Tracheal epithelial cell (primary cell): ENCODE data around the gene ACOT6. TPM values are rescaled to one million over a fixed set of nuclear protein-coding genes. Genes with fewer than 3 reads are reported as not detected.

Experiments
- total RNA-seq: library from RNA; depleted of rRNA; stranded (reverse); fragments of >200 nt; gene quantifications from 2 replicates; pipeline ENCODE4 v1.2.1, GENCODE V29; 2014

Gene ACOT6, protein sequence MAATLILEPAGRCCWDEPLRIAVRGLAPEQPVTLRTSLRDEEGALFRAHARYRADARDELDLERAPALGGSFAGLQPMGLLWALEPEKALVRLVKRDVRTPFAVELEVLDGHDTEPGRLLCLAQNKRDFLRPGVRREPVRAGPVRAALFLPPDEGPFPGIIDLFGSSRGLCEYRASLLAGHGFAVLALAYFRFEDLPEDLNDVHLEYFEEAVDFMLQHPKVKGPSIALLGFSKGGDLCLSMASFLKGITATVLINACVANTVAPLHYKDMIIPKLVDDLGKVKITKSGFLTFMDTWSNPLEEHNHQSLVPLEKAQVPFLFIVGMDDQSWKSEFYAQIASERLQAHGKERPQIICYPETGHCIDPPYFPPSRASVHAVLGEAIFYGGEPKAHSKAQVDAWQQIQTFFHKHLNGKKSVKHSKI
- total RNA-seq = 0.24 and 0.43 TPM in 2 replicates

DNA sequence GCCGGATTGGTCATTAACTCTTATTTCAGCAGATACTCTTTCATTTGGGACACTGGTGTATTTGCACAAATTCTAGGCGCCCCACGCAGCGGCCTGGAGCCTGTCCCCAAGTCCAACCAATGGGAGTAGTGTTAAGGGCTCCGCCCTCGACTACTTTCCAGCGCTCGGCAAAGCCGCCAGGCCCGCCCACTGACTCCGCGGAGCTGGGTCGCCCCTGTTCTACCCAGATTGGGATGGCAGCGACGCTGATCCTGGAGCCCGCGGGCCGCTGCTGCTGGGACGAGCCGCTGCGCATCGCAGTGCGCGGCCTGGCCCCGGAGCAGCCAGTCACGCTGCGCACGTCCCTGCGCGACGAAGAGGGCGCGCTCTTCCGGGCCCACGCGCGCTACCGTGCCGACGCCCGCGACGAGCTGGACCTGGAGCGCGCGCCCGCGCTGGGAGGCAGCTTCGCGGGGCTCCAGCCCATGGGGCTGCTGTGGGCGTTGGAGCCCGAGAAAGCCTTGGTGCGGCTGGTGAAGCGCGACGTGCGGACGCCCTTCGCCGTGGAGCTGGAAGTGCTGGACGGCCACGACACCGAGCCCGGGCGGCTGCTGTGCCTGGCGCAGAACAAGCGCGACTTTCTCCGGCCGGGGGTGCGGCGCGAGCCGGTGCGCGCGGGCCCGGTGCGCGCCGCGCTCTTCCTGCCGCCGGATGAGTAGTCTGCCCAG is at the start of gene ACOT6:
ACOT6 (plus strand) TSS at position 179 of the 707 bp plus-strand sequence; CDS start at position 234, 55 bp downstream.

DNA sequence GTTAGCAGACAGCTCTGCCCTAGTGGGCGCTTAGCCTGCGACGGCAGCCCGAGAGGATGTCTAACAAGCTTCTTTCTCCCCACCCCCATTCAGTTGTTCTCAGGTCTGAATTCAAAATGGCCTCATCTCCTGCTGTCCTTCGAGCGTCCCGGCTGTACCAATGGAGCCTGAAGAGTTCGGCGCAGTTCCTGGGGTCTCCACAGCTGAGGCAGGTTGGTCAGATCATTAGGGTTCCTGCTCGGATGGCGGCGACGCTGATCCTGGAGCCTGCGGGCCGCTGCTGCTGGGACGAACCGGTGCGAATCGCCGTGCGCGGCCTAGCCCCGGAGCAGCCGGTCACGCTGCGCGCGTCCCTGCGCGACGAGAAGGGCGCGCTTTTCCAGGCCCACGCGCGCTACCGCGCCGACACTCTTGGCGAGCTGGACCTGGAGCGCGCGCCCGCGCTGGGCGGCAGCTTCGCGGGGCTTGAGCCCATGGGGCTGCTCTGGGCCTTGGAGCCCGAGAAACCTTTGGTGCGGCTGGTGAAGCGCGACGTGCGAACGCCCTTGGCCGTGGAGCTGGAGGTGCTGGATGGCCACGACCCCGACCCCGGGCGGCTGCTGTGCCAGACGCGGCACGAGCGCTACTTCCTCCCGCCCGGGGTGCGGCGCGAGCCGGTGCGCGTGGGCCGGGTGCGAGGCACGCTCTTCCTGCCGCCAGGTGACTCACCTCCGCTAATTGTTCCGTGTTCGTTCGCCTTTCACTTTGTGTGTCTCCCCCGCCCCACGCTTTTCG is 42.9 kb upstream of the ACOT6 start, which contains the start of gene ACOT2:
ACOT2 (plus strand) TSS at position 29 of the 774 bp plus-strand sequence; CDS start at position 57, 28 bp downstream.

DNA sequence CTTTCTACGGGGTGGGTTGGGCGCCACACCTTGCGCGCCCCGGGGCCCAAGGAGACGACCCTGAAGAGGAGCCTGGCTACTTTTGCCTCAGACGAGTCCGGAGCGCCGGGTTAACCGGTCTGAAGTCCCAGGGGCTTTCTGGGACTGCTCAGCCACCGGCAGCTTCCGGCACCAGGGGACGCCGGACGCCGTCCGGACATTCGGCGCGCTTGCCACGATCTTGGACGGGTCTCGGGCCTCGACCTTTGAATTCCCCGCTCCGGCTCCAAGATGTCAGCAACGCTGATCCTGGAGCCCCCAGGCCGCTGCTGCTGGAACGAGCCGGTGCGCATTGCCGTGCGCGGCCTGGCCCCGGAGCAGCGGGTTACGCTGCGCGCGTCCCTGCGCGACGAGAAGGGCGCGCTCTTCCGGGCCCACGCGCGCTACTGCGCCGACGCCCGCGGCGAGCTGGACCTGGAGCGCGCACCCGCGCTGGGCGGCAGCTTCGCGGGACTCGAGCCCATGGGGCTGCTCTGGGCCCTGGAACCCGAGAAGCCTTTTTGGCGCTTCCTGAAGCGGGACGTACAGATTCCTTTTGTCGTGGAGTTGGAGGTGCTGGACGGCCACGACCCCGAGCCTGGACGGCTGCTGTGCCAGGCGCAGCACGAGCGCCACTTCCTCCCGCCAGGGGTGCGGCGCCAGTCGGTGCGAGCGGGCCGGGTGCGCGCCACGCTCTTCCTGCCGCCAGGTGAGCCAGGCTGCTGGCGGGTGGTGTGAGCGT is 20.4 kb upstream of the ACOT6 start, which contains the start of gene ACOT4:
ACOT4 (plus strand) TSS at position 184 of the 760 bp plus-strand sequence; CDS start at position 271, 87 bp downstream.

DNA sequence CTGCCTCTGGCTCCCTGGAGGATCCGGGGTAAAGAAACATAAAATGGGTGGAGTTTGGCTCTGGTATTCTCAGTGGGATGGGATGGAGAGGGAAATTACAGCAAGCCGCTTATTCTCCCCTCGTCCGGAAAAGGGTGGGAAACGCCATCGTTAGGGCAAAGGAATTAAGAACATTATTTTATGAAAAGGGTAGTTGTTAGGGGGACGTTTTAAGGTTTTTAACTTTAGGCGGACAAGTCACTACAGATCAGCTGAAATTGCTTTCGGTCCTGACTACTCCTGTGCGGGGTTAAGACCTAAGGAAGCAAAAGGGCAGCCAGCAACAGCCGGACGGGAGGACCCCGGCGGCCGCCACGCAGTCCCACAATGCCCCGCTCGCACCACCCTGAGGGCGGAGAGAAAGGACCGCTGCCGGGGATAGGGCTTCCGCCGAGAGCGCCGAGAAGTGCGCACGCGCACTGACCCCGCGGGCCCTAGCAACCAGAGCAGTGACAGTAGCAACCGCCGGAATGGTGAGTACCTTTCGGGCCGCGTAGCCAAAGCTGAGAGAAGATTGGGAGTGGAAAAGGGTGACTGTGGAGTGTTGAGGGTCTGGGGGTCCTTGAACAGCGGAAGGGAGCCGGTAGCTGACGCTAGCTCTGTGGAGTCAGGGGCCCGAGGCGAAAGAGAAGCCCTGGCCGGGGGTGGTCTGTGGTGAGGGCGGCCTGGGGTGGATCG is 32.4 kb downstream of the ACOT6 start, which contains the start of gene DNAL1:
DNAL1 (plus strand) TSS at position 456 of the 717 bp plus-strand sequence; CDS start at position 510, 54 bp downstream.

Other genes starting within 250 kb of the ACOT6 start
- 17.6 and 17.7 TPM in 2 replicates for gene NUMB, start 154.0 kb upstream of the ACOT6 start, total RNA-seq
- 23.6 and 24.5 TPM in 2 replicates for gene RIOX1, start 121.6 kb upstream of the ACOT6 start, total RNA-seq
- gene ACOT1, start 75.4 kb upstream of the ACOT6 start, total RNA-seq = 0.96 and 3.0 TPM in 2 replicates
- under 0.01 TPM in 2 replicates for gene HEATR4, start 53.6 kb upstream of the ACOT6 start, total RNA-seq
- gene ACOT2, start 43.3 kb upstream of the ACOT6 start, total RNA-seq = 7.9 and 8.9 TPM in 2 replicates
- 0.21 and 0.48 TPM in 2 replicates for gene ACOT4, start 20.6 kb upstream of the ACOT6 start, total RNA-seq
- 4.9 and 6.3 TPM in 2 replicates for gene DNAL1, start 32.5 kb downstream of the ACOT6 start, total RNA-seq
- 9.6 and 10.9 TPM in 2 replicates for gene PNMA1, start 101.9 kb downstream of the ACOT6 start, total RNA-seq
- gene PTGR2, start 239.3 kb downstream of the ACOT6 start, total RNA-seq = 4.1 and 7.9 TPM in 2 replicates